Hepatocyte (in vitro differentiated cells): ENCODE results near the gene GPC4. TPM values are rescaled to one million over a fixed set of nuclear protein-coding genes. Genes with fewer than 3 reads are reported as not detected.

Experiments
- DNase-seq: peaks from one replicate; pipeline ENCODE4 v3.0.0-alpha.2; 2016; ENCODE audit warnings: low spot score
- H2AFZ ChIP-seq: fragments of 200-600 bp; sonication (generic); 2 replicates; pipeline ENCODE4 v1.6.0; 2016; ENCODE audit warnings: antibody characterized with exemption, mild to moderate bottlenecking
- H3K27ac ChIP-seq: fragments of 200-600 bp; sonication (generic); 2 replicates; pipeline ENCODE4 v1.5.1; 2016; ENCODE audit warnings: mild to moderate bottlenecking
- H3K27me3 ChIP-seq: fragments of 200-600 bp; sonication (generic); 2 replicates; pipeline ENCODE4 v1.6.1; 2016
- H3K36me3 ChIP-seq: fragments of 200-600 bp; sonication (generic); replicated peaks from 2 replicates; pipeline ENCODE4 v1.5.1; 2016; ENCODE audit warnings: low read depth; ENCODE audit not compliant: insufficient read depth
- H3K4me1 ChIP-seq: fragments of 200-600 bp; sonication (generic); 2 replicates; pipeline ENCODE4 v1.5.1; 2016; ENCODE audit warnings: mild to moderate bottlenecking, moderate library complexity; ENCODE audit not compliant: insufficient read depth
- H3K4me2 ChIP-seq: fragments of 200-600 bp; sonication (generic); 2 replicates; pipeline ENCODE4 v1.6.0; 2016
- H3K4me3 ChIP-seq: fragments of 200-600 bp; sonication (generic); 2 replicates; pipeline ENCODE4 v1.5.1; 2016; ENCODE audit warnings: mild to moderate bottlenecking
- H3K79me2 ChIP-seq: fragments of 200-600 bp; sonication (generic); 2 replicates; pipeline ENCODE4 v1.6.0; 2017; ENCODE audit warnings: mild to moderate bottlenecking
- H3K9me2 ChIP-seq: fragments of 200-600 bp; sonication (generic); replicated peaks from 2 replicates; pipeline ENCODE4 v1.6.0; 2017; ENCODE audit warnings: mild to moderate bottlenecking; ENCODE audit not compliant: insufficient read depth
- H3K9me3 ChIP-seq: fragments of 200-600 bp; sonication (generic); 2 replicates; pipeline ENCODE4 v1.5.1; 2016; ENCODE audit warnings: low read depth, mild to moderate bottlenecking
- H4K20me1 ChIP-seq: fragments of 200-600 bp; sonication (generic); 2 replicates; pipeline ENCODE4 v1.6.0; 2016; ENCODE audit warnings: mild to moderate bottlenecking; ENCODE audit not compliant: insufficient read depth, poor library complexity, severe bottlenecking
- EZH2 ChIP-seq: fragments of 200-600 bp; sonication (generic); IDR thresholded peaks from 2 replicates; pipeline ENCODE4 v1.6.1; 2016; ENCODE audit warnings: antibody characterized with exemption, mild to moderate bottlenecking, borderline replicate concordance
- EZH2phosphoT487 ChIP-seq: fragments of 200-600 bp; sonication (generic); IDR thresholded peaks from one replicate; pipeline ENCODE4 v1.6.1; 2018; ENCODE audit warnings: antibody characterized with exemption, mild to moderate bottlenecking, low read depth, moderate library complexity; ENCODE audit not compliant: unreplicated experiment, severe bottlenecking
- WGBS: methylation state at CpG from one replicate; pipeline ENCODE4 v1.1.6; 2016; ENCODE audit warnings: low lambda C conversion rate; ENCODE audit errors: missing lambda C conversion rate; 5-methylcytosine and 5-hydroxymethylcytosine counted together
- polyA plus RNA-seq: library from polyadenylated mRNA; unstranded; fragments of >200 nt; fragmentation: Nextera tagmentation; extraction: Ambion mirVana; gene quantifications from 2 replicates; pipeline ENCODE4 v1.2.1, GENCODE V29; 2016
- total RNA-seq: library from RNA; depleted of rRNA; stranded (reverse); fragments of >200 nt; gene quantifications from 2 replicates; pipeline ENCODE4 v1.2.3, GENCODE V29; 2014
- TF ChIP-seq, protein P1 (sequence below): fragments of 200-600 bp; sonication (generic); IDR thresholded peaks from 2 replicates; pipeline ENCODE4 v1.5.1; 2016; ENCODE audit warnings: antibody characterized with exemption, mild to moderate bottlenecking; ENCODE audit not compliant: poor library complexity

Gene GPC4
- total and polyA plus RNA-seq, 2 experiments from 2014 or later = 11.8 to 16.0 TPM

DNA sequence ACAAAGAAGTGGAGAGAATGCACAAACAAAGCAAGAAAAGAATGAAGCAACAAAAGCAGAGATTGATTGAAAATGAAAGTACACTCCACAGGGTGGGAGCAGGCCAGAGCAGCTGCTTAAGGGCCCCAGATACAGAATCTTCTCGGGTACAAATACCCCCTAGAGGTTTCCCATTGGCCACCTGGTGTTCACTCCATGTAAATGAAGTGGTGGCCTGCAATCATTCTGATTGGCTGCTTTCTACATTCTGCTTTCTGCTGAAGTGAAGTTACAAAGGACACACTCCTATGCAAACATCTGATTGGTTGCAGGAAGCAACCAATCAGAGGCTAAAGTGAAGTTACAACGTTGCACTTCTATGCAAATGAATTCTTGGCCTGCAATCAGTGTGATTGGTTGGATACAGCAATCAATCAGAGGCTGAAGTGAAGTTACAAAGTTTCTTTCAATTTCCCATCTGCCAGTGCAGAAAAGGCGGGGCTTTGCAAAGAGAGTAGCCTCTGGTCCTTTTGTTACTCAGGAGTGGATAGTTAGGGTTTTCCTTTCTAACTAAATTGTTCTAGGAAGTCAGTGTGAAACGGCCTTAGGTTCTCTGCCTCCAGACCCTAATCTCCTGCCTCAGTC is 19.0 kb upstream of the GPC4 start:
- Histone ChIP-seq H3K4me3 (no peak overlapping the region), H3K79me2 (no peaks in the 10 kb centered on the region), H2AFZ (no peak overlapping the region), H3K27ac (no peak overlapping the region), H3K4me1 (no peaks in the 10 kb centered on the region), H3K9me2 (no peaks in the 10 kb centered on the region), H3K27me3 (no peaks in the 10 kb centered on the region), H4K20me1 (no peaks in the 10 kb centered on the region), H3K36me3 (no peaks in the 10 kb centered on the region), H3K9me3 (no peaks in the 10 kb centered on the region), H3K4me2 (no peak overlapping the region)
- TF ChIP-seq, protein P1, sequence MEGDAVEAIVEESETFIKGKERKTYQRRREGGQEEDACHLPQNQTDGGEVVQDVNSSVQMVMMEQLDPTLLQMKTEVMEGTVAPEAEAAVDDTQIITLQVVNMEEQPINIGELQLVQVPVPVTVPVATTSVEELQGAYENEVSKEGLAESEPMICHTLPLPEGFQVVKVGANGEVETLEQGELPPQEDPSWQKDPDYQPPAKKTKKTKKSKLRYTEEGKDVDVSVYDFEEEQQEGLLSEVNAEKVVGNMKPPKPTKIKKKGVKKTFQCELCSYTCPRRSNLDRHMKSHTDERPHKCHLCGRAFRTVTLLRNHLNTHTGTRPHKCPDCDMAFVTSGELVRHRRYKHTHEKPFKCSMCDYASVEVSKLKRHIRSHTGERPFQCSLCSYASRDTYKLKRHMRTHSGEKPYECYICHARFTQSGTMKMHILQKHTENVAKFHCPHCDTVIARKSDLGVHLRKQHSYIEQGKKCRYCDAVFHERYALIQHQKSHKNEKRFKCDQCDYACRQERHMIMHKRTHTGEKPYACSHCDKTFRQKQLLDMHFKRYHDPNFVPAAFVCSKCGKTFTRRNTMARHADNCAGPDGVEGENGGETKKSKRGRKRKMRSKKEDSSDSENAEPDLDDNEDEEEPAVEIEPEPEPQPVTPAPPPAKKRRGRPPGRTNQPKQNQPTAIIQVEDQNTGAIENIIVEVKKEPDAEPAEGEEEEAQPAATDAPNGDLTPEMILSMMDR = no peak
- TF ChIP-seq EZH2 (no peak), EZH2phosphoT487 (no peak)
- WGBS = 61% methylated on average over 4 of the region's 4 CpGs
- DNase-seq = no peak

- Histone ChIP-seq H3K36me3 (no peaks in the 10 kb centered on the region), H3K4me1 (no peaks in the 10 kb centered on the region), H3K4me3 (no peak overlapping the region), H2AFZ (no peak overlapping the region), H3K9me2 (no peaks in the 10 kb centered on the region), H3K79me2 (no peaks in the 10 kb centered on the region), H3K27me3 (peaks cover 7% of the 10 kb centered on the region), H4K20me1 (no peaks in the 10 kb centered on the region), H3K4me2 (no peak overlapping the region), H3K9me3 (no peaks in the 10 kb centered on the region), H3K27ac (no peak overlapping the region)
- no peak for DNase-seq
- 82% methylated on average over 2 of the region's 2 CpGs for WGBS
- TF ChIP-seq EZH2phosphoT487 (no peak), EZH2 (no peak)
- TF ChIP-seq, protein P1 = no peak
Observed at GRCh38 chrX:133419911-133420310, 4.6 kb upstream of the GPC4 start.

GRCh38 chrX:133418588-133418987 is 3.3 kb upstream of the GPC4 start:
- no peaks in the 10 kb centered on the region for H3K4me1 ChIP-seq
- no peak overlapping the region for H3K27ac ChIP-seq
- no peak for DNase-seq
- H3K9me3 ChIP-seq = no peaks in the 10 kb centered on the region
- 74% methylated on average over 2 of the region's 2 CpGs for WGBS
- TF ChIP-seq, protein P1 = no peak
- TF ChIP-seq EZH2 (no peak), EZH2phosphoT487 (no peak)
- no peak overlapping the region for H3K4me2 ChIP-seq
- H3K9me2 ChIP-seq = no peaks in the 10 kb centered on the region
- H3K79me2 ChIP-seq = no peaks in the 10 kb centered on the region
- no peaks in the 10 kb centered on the region for H3K36me3 ChIP-seq
- H4K20me1 ChIP-seq = no peaks in the 10 kb centered on the region
- H2AFZ ChIP-seq = no peak overlapping the region
- peaks cover 7% of the 10 kb centered on the region for H3K27me3 ChIP-seq
- no peak overlapping the region for H3K4me3 ChIP-seq

DNA sequence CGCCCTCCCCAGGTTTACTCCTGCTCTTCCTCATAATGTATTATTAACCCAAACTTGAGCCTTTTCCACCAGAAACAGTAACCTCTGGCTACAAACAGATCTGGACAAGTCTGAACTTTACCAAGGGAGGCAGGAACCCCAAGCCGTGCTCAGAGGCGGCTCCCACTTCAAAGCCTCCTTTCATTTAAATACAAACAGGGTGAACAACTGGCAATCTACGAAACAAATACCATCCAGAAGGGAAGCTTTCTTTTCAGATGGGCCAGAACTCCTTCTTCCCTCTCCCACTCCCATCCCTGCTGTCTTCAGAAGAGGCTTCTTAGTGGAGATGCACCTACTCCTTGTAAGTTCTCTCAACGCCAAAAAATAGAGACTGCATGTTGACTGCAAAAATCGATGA is 2.1 kb upstream of the GPC4 start:
- WGBS = 52% methylated on average over 6 of the region's 6 CpGs
- DNase-seq = no peak
- H3K4me3 ChIP-seq = no peak overlapping the region
- H3K79me2 ChIP-seq = peaks cover 3% of the 10 kb centered on the region
- no peak for TF ChIP-seq EZH2phosphoT487
- TF ChIP-seq, protein P1 = no peak
- no peak for TF ChIP-seq EZH2
- no peaks in the 10 kb centered on the region for H3K36me3 ChIP-seq
- H3K4me1 ChIP-seq = no peaks in the 10 kb centered on the region
- peaks cover 7% of the 10 kb centered on the region for H3K27me3 ChIP-seq
- no peaks in the 10 kb centered on the region for H4K20me1 ChIP-seq
- no peak overlapping the region for H3K27ac ChIP-seq
- no peaks in the 10 kb centered on the region for H3K9me2 ChIP-seq
- H2AFZ ChIP-seq = no peak overlapping the region
- H3K9me3 ChIP-seq = no peaks in the 10 kb centered on the region
- no peak overlapping the region for H3K4me2 ChIP-seq
